ENCODE results near the gene FALEC. TPM values are rescaled to one million over a fixed set of nuclear protein-coding genes. Genes with fewer than 3 reads are reported as not detected.

Gene FALEC
- total RNA-seq, 1 donor from 2014 or later: not detected

GRCh38 chr1:150516050-150516591 lies 569 bp downstream of the FALEC start:
- DNase-seq (ENCODE audit: low read depth) (no peak), FAIRE-seq (no peak)
- no peak for TF ChIP-seq CTCF (IDR thresholded peaks at IDR 0.05; ENCODE audit: insufficient read depth, low read length, severe bottlenecking)
- Histone ChIP-seq H3K36me3 (ENCODE audit: control insufficient read depth, insufficient read depth, low read length) (no peaks in the 10 kb centered on the region), H3K27me3 (ENCODE audit: control insufficient read depth, insufficient read depth, low read length) (no peaks in the 10 kb centered on the region), H3K4me3 (ENCODE audit: low read depth, low read length) (peak overlapping the region; percentile 52)

- no peaks in the 10 kb centered on the region for H3K27me3 ChIP-seq (ENCODE audit: control insufficient read depth, insufficient read depth, low read length)
- FAIRE-seq (no peak), DNase-seq (ENCODE audit: low read depth) (peak; percentile 56)
- no peak overlapping the region for H3K4me3 ChIP-seq (ENCODE audit: low read depth, low read length)
- H3K36me3 ChIP-seq (ENCODE audit: control insufficient read depth, insufficient read depth, low read length): no peaks in the 10 kb centered on the region
- no peak for TF ChIP-seq CTCF (IDR thresholded peaks at IDR 0.05; ENCODE audit: insufficient read depth, low read length, severe bottlenecking)
Observed at GRCh38 chr1:150516616-150517015, 1.1 kb downstream of the FALEC start.

- Histone ChIP-seq H3K4me3 (ENCODE audit: low read depth, low read length) (no peak overlapping the region), H3K27me3 (ENCODE audit: control insufficient read depth, insufficient read depth, low read length) (no peaks in the 10 kb centered on the region), H3K36me3 (ENCODE audit: control insufficient read depth, insufficient read depth, low read length) (no peaks in the 10 kb centered on the region)
- TF ChIP-seq CTCF (IDR thresholded peaks at IDR 0.05; ENCODE audit: insufficient read depth, low read length, severe bottlenecking): no peak
- FAIRE-seq: no peak
- no peak for DNase-seq (ENCODE audit: low read depth)
Observed at GRCh38 chr1:150521196-150521968, 5.8 kb downstream of the FALEC start.

GRCh38 chr1:150525348-150525747 lies 9.8 kb downstream of the FALEC start:
- no peak for TF ChIP-seq CTCF (IDR thresholded peaks at IDR 0.05; ENCODE audit: insufficient read depth, low read length, severe bottlenecking)
- DNase-seq (ENCODE audit: low read depth) (no peak), FAIRE-seq (no peak)
- no peaks in the 10 kb centered on the region for H3K27me3 ChIP-seq (ENCODE audit: control insufficient read depth, insufficient read depth, low read length)
- no peaks in the 10 kb centered on the region for H3K36me3 ChIP-seq (ENCODE audit: control insufficient read depth, insufficient read depth, low read length)
- H3K4me3 ChIP-seq (ENCODE audit: low read depth, low read length): no peak overlapping the region

- FAIRE-seq: no peak
- peak; percentile 76 for DNase-seq (ENCODE audit: low read depth)
- no peak overlapping the region for H3K4me3 ChIP-seq (ENCODE audit: low read depth, low read length)
Observed at GRCh38 chr1:150528196-150528595, 12.6 kb downstream of the FALEC start.

More at GRCh38 chr1:150528196-150528595, 12.6 kb downstream of the FALEC start:
- no peaks in the 10 kb centered on the region for H3K27me3 ChIP-seq (ENCODE audit: control insufficient read depth, insufficient read depth, low read length)
- no peak for TF ChIP-seq CTCF (IDR thresholded peaks at IDR 0.05; ENCODE audit: insufficient read depth, low read length, severe bottlenecking)
- H3K36me3 ChIP-seq (ENCODE audit: control insufficient read depth, insufficient read depth, low read length): no peaks in the 10 kb centered on the region

All from bronchial epithelial cell (primary cell).